ENCODE results near the gene RBM47. TPM values are rescaled to one million over a fixed set of nuclear protein-coding genes. Genes with fewer than 3 reads are reported as not detected.

The RBM47 gene
- total and polyA plus RNA-seq, 2 experiments from 2014 or later, result 35.6 to 139 TPM

DNA sequence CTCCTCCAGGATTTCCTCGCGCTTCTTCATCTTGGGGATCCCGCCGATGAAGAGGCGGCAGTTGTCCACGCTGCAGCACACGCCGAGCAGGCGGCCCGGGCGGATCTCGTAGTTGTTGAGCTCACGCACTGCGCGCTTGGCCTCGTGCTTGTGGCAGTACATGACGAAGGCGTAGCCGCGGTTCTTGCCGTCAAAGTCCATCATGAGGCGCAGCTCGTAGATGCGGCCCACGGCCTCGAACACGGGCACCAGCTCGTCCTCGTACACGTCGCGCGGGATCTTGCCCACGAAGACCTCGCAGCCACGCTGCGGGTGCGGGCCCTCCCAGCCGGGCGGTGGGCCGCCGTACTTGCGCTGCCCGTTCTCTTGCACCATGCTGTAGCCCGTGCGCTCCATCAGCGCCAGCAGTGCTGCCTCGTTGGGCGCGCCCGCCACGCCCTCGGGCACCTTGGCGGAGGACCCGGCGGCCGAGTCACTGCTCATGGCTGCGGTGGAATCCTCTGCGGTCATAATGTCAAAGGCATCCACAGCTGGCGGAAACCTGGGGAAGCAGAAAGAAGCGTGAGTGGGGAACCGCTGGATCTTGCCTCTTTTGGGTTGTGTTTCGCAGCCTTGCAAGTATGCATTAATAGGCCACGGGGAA lies 191.2 kb downstream of the RBM47 start:
- Histone ChIP-seq H3K4me3 (no peak overlapping the region), H3F3A (replicated peaks; ENCODE audit: low read depth) (peaks cover 2% of the 10 kb centered on the region; the same call in 1 of the 2 replicates), H3K4me2 (no peak overlapping the region), H3K4me1 (ENCODE audit: insufficient read depth) (peaks cover 20% of the 10 kb centered on the region), H3K27ac (ENCODE audit: low read depth) (no peak overlapping the region), H3K27me3 (ENCODE audit: insufficient read depth) (no peaks in the 10 kb centered on the region), H3K36me3 (ENCODE audit: insufficient read depth) (peaks cover 6% of the 10 kb centered on the region; the same call in 1 of the 2 replicates), H4K20me1 (replicated peaks; ENCODE audit: insufficient read depth) (no peaks in the 10 kb centered on the region), H3K9me2 (ENCODE audit: insufficient read depth) (no peaks in the 10 kb centered on the region), H2AFZ (no peak overlapping the region), H3K79me2 (replicated peaks; ENCODE audit: insufficient read depth) (peaks cover 7% of the 10 kb centered on the region)
- TF ChIP-seq, protein P1, sequence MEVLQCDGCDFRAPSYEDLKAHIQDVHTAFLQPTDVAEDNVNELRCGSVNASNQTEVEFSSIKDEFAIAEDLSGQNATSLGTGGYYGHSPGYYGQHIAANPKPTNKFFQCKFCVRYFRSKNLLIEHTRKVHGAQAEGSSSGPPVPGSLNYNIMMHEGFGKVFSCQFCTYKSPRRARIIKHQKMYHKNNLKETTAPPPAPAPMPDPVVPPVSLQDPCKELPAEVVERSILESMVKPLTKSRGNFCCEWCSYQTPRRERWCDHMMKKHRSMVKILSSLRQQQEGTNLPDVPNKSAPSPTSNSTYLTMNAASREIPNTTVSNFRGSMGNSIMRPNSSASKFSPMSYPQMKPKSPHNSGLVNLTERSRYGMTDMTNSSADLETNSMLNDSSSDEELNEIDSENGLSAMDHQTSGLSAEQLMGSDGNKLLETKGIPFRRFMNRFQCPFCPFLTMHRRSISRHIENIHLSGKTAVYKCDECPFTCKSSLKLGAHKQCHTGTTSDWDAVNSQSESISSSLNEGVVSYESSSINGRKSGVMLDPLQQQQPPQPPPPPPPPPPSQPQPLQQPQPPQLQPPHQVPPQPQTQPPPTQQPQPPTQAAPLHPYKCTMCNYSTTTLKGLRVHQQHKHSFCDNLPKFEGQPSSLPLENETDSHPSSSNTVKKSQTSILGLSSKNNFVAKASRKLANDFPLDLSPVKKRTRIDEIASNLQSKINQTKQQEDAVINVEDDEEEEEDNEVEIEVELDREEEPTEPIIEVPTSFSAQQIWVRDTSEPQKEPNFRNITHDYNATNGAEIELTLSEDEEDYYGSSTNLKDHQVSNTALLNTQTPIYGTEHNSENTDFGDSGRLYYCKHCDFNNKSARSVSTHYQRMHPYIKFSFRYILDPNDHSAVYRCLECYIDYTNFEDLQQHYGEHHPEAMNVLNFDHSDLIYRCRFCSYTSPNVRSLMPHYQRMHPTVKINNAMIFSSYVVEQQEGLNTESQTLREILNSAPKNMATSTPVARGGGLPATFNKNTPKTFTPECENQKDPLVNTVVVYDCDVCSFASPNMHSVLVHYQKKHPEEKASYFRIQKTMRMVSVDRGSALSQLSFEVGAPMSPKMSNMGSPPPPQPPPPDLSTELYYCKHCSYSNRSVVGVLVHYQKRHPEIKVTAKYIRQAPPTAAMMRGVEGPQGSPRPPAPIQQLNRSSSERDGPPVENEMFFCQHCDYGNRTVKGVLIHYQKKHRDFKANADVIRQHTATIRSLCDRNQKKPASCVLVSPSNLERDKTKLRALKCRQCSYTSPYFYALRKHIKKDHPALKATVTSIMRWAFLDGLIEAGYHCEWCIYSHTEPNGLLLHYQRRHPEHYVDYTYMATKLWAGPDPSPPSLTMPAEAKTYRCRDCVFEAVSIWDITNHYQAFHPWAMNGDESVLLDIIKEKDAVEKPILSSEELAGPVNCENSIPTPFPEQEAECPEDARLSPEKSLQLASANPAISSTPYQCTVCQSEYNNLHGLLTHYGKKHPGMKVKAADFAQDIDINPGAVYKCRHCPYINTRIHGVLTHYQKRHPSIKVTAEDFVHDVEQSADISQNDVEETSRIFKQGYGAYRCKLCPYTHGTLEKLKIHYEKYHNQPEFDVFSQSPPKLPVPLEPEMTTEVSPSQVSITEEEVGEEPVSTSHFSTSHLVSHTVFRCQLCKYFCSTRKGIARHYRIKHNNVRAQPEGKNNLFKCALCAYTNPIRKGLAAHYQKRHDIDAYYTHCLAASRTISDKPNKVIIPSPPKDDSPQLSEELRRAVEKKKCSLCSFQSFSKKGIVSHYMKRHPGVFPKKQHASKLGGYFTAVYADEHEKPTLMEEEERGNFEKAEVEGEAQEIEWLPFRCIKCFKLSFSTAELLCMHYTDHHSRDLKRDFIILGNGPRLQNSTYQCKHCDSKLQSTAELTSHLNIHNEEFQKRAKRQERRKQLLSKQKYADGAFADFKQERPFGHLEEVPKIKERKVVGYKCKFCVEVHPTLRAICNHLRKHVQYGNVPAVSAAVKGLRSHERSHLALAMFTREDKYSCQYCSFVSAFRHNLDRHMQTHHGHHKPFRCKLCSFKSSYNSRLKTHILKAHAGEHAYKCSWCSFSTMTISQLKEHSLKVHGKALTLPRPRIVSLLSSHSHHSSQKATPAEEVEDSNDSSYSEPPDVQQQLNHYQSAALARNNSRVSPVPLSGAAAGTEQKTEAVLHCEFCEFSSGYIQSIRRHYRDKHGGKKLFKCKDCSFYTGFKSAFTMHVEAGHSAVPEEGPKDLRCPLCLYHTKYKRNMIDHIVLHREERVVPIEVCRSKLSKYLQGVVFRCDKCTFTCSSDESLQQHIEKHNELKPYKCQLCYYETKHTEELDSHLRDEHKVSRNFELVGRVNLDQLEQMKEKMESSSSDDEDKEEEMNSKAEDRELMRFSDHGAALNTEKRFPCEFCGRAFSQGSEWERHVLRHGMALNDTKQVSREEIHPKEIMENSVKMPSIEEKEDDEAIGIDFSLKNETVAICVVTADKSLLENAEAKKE (CRISPR knock-in tag; IDR thresholded peaks at IDR 0.05), result no peak
- TF ChIP-seq, protein P2, sequence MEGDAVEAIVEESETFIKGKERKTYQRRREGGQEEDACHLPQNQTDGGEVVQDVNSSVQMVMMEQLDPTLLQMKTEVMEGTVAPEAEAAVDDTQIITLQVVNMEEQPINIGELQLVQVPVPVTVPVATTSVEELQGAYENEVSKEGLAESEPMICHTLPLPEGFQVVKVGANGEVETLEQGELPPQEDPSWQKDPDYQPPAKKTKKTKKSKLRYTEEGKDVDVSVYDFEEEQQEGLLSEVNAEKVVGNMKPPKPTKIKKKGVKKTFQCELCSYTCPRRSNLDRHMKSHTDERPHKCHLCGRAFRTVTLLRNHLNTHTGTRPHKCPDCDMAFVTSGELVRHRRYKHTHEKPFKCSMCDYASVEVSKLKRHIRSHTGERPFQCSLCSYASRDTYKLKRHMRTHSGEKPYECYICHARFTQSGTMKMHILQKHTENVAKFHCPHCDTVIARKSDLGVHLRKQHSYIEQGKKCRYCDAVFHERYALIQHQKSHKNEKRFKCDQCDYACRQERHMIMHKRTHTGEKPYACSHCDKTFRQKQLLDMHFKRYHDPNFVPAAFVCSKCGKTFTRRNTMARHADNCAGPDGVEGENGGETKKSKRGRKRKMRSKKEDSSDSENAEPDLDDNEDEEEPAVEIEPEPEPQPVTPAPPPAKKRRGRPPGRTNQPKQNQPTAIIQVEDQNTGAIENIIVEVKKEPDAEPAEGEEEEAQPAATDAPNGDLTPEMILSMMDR (conservative IDR thresholded peaks at IDR 0.05; ENCODE audit: low read depth in 2 of 2), result no peak
- Mint-ChIP-seq H3K9me3 (no peaks in the 10 kb centered on the region), H3K27me3 (ENCODE audit: insufficient read depth, low read depth, poor library complexity) (peaks cover 11% of the 10 kb centered on the region), H3K27ac (no peak overlapping the region), H3K4me1 (peaks cover 25% of the 10 kb centered on the region), H3K36me3 (ENCODE audit: low read depth) (peaks cover 50% of the 10 kb centered on the region), H3K4me3 (no peak overlapping the region)
- DNase-seq (ENCODE audit: low spot score), result no peak
- no peak for ATAC-seq

Data from GM23338 (cell line).